Measurements from ENCODE around the gene OR13C4.
"Not testable (repeated sequence)": the region's sequence is repeated elsewhere in the genome, so short reads cannot be mapped to it uniquely, and the experiment has no call there.

The OR13C4 gene

DNA sequence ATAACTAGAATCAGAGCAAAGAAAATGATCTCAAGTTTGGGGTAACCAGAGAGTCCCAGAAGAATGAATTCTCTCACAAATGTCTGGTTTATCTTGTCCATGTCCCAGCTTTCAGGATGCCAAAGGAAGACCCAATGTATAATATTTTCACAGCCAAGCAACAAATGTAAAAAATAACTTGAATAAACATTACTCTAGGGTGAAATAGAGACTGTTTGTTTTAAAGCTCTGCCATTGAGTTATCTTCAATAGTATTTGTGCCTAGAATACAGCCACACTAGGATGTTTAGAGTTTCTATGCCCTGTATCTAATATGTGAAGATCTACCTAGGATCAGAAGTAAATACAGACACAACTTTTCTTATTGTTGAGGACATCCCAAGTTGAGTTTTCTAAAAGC is at the start of gene OR13C4:
TSS of gene OR13C4 (minus strand) at position 101 of the 400 bp plus-strand sequence. CDS start at position 101, 0 bp downstream.
- DNase-seq = no peak
- no peak within 1 kb of the TSS for H3K27ac Mint-ChIP-seq
- H3K36me3 Mint-ChIP-seq = no peaks in the 10 kb centered on the region
- H3K9me3 Mint-ChIP-seq = peaks cover 1 to 6% of the 10 kb centered on the region in 2 donors
- H3K4me3 Mint-ChIP-seq = no peak within 1 kb of the TSS
- no peaks in the 10 kb centered on the region for H3K27me3 Mint-ChIP-seq
- ATAC-seq (replicated peaks) = no peak
- H3K4me1 Mint-ChIP-seq = no peaks in the 10 kb centered on the region

DNA sequence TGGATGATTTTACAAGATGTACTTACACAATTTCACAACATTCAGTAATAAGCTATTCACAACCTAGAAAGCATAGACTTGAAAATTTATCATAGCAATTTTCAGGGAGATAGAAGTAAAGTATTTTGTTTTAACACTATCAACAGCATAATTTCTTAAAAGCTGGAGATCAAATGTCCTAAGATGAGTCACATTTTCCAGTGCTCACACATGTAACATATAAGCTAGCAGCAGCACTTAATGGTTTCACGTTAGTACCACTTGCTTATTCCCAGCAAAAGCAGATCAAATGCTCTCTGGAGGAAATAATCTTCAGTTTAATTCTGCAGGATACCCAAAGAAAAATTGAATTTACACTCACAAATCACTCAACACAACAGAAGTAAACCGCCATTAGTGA is 48.4 kb upstream of the OR13C4 start:
- no peaks in the 10 kb centered on the region for H3K36me3 Mint-ChIP-seq
- peaks cover 12 to 14% of the 10 kb centered on the region in 2 donors for H3K9me3 Mint-ChIP-seq
- ATAC-seq (replicated peaks) = no peak
- H3K27me3 Mint-ChIP-seq = no peaks in the 10 kb centered on the region
- no peaks in the 10 kb centered on the region for H3K4me1 Mint-ChIP-seq
- no peak overlapping the region for H3K4me3 Mint-ChIP-seq
- no peak overlapping the region for H3K27ac Mint-ChIP-seq
- no peak for DNase-seq

DNA sequence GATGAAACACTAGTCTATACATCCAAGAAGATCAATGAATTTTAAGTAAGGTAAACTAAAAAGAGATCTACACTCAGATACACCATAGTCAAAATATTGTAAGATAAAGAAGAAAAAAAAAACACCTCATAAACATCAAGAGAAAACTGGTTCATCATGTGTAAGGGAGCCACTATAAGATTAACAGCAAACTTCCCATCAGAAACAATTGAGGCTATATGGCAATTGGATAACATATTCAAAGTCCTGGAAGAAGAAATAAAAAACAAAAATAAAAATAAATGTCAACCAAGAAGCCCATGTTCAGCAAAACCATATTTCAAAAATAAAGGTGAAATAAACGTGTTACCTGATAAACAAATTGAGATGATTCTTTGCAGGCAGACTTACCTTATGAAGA is 45.6 kb upstream of the OR13C4 start:
- no peak overlapping the region for H3K4me3 Mint-ChIP-seq
- no peaks in the 10 kb centered on the region for H3K4me1 Mint-ChIP-seq
- H3K9me3 Mint-ChIP-seq = peaks cover 12 to 14% of the 10 kb centered on the region in 2 donors
- H3K36me3 Mint-ChIP-seq = no peaks in the 10 kb centered on the region
- DNase-seq (no peak), ATAC-seq (replicated peaks) (no peak)
- no peak overlapping the region for H3K27ac Mint-ChIP-seq
- H3K27me3 Mint-ChIP-seq = no peaks in the 10 kb centered on the region

DNA sequence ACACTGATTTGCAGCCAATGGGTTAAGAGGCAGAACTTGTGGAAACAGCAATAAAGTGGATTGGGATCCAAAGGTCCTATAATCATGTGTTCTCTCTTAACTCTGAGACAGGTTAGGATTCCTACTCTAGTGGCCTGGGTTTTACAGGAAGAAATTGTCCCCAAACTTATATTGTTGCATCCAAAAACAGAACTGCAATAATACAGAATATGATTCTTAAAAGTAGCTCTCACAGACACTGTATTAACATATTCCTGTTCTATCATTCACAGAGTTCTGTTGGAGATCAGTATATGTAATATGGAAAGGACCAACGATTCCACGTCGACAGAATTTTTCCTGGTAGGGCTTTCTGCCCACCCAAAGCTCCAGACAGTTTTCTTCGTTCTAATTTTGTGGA is 41.9 kb upstream of the OR13C4 start, which contains the start of gene OR13C8:
TSS of gene OR13C8 (plus strand) at position 301 of the 400 bp plus-strand sequence. CDS start at position 301, 0 bp downstream.
- no peak for DNase-seq

DNA sequence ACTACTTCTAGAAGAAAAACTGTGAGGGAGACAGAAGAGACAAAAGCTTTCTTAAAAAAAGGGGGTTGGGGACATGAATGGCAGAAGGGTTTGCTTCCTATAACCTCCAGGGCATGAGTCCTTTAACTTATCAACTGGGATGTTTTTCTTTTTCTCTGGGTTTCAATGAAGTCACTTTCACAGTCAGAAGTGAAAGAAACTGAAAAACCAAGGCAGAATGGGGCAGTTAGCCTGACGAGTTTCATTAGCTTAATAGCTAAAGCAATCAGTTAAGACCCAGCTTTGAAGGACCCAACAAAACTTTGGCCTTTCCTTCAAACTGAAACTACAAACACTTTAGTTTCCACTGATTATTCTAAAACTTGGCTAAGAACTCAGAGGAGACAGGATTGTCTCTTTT is 37.3 kb upstream of the OR13C4 start:
- Mint-ChIP-seq H3K27ac (no peak overlapping the region), H3K27me3 (no peaks in the 10 kb centered on the region), H3K4me1 (no peaks in the 10 kb centered on the region), H3K9me3 (peaks cover 0 to 3% of the 10 kb centered on the region in 2 donors), H3K4me3 (no peak overlapping the region), H3K36me3 (no peaks in the 10 kb centered on the region)
- ATAC-seq (replicated peaks) = no peak
- no peak for DNase-seq

More for the DNA sequence above, 41.9 kb upstream of the OR13C4 start, which contains the start of gene OR13C8:
- Mint-ChIP-seq H3K9me3 (peaks cover 8 to 11% of the 10 kb centered on the region in 2 donors), H3K4me3 (no peak within 1 kb of the TSS), H3K4me1 (no peaks in the 10 kb centered on the region), H3K27me3 (no peaks in the 10 kb centered on the region), H3K36me3 (no peaks in the 10 kb centered on the region), H3K27ac (no peak within 1 kb of the TSS)
- no peak for ATAC-seq (replicated peaks)

DNA sequence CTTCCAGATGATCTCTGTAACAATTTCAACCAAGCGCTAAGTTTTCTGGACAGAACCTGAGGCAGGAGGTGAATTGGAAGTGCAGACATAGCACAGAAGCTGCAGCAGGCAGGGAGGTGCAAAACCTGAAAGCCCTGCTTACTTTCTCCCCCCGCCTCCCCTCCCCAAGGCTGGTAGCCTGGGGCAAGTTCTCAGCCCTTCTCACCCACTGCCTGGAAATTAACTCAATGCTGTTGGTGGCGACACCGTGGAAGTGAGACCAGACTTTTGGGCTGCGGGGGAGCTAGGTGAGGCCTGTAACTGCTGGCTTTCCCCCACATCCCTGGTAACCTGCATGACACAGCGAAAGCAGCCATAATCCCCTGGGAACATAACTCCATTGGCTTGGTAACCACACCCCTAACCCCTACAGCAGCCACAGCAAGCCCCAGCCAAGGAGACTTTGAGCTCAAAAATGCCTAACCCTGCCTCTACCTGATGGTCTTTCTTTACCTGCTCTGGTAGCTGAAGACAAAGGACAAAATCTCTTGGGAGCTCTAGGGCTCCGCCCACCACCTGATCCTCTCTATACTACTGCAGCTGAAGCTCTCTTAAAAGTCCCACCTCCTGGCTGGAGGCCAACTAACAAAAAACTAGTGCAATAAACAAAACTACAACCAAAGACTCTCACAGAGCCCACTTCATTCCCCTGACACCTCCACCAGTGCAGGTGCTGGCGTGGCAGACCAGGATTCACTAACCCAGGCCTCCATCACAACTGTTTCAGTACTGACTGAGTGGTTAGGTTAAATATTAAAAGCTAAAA is 30.0 kb upstream of the OR13C4 start:
- Mint-ChIP-seq H3K27ac (no peak overlapping the region), H3K4me1 (no peaks in the 10 kb centered on the region), H3K36me3 (no peaks in the 10 kb centered on the region), H3K27me3 (no peaks in the 10 kb centered on the region), H3K4me3 (no peak overlapping the region), H3K9me3 (peaks cover 0 to 13% of the 10 kb centered on the region in 2 donors)
- ATAC-seq (replicated peaks) (no peak), DNase-seq (no peak)

DNA sequence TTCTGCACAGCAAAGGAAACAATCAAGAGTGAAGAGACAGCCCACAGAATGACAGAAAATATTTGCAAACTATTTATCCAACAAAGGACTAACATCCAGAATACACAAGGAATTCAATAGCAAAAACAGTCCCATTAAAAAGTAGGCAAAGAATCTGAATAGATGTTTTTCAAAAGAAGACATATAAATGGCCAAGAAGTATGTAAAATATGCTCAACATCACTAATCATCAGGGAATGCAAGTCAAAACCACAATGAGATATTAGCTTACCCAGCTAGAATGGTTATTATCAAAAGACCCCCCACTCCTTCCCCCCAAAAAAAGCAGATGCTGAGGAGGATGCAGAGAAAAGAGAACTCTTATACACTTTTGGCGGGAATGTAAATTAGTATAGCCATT is 28.5 kb upstream of the OR13C4 start:
- H3K27me3 Mint-ChIP-seq = no peaks in the 10 kb centered on the region
- no peak overlapping the region for H3K4me3 Mint-ChIP-seq
- no peak overlapping the region for H3K27ac Mint-ChIP-seq
- ATAC-seq (replicated peaks) (no peak), DNase-seq (no peak)
- no peaks in the 10 kb centered on the region for H3K36me3 Mint-ChIP-seq
- H3K4me1 Mint-ChIP-seq = no peaks in the 10 kb centered on the region
- H3K9me3 Mint-ChIP-seq = peaks cover 0 to 12% of the 10 kb centered on the region in 2 donors

DNA sequence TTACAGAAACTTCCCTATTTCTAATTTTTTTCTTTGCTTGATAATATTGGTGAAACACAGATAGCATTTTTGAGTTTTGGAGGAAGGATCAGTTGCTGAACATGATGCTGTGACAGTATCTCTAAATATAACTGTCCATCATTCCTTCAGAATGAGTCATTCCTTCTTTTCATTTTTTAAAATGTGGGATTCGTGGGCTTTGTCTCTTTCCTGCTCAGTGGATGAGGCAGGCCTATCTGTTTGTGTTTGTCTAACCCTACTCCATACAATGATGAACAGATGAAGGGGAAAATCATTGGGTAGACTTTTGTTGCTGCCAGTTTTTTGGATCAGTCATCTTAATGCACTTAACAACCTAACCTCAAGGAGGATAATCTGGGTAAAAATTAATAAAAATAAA is 26.3 kb upstream of the OR13C4 start:
- Mint-ChIP-seq H3K27me3 (no peaks in the 10 kb centered on the region), H3K36me3 (no peaks in the 10 kb centered on the region), H3K27ac (no peak overlapping the region), H3K9me3 (peaks cover 0 to 9% of the 10 kb centered on the region in 2 donors), H3K4me3 (no peak overlapping the region), H3K4me1 (no peaks in the 10 kb centered on the region)
- DNase-seq (no peak), ATAC-seq (replicated peaks) (no peak)

DNA sequence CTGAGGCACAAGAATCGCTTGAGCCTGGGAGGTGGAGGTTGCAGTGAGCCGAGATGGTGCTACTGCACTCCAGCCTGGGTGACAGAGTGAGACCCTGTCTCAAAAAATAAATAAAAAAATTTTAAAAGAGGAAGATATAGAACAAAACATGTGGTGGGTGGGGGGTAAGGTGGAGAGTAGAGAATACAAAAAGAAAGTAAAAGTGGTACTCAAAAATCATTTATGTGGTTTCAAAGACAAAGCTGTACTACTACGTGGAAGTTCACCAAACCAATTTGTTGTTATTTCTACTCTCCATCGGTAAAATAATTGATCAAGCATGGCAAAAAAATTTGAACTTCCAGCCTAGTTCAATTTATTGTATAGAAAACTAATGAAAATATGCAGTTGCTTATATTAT is 17.6 kb upstream of the OR13C4 start:
- peaks cover 0 to 2% of the 10 kb centered on the region in 2 donors for H3K9me3 Mint-ChIP-seq
- no peaks in the 10 kb centered on the region for H3K27me3 Mint-ChIP-seq
- H3K4me1 Mint-ChIP-seq = no peaks in the 10 kb centered on the region
- ATAC-seq (replicated peaks) = no peak
- H3K4me3 Mint-ChIP-seq = no peak overlapping the region
- H3K27ac Mint-ChIP-seq = no peak overlapping the region
- H3K36me3 Mint-ChIP-seq = no peaks in the 10 kb centered on the region
- DNase-seq = no peak

DNA sequence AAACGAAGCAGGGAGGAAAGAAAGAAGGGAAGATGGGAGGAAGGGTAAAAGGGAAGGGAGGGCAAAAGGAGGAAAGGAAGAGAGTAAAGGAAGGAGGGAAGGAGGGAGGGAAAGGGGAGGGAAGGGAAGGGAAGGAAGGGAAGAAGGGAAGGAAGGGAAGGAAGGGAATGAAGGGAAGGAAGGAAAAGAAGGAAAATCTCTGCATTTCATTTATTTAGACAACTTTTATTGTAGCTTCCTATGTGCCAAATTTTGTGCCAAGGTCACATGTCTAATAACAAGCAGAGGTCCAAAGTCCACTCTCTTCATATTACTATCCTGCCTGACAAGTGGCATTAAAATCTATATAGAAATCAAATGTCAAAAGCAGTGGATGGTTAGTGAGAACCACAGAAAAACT is 12.3 kb upstream of the OR13C4 start:
- no peaks in the 10 kb centered on the region for H3K27me3 Mint-ChIP-seq
- H3K4me1 Mint-ChIP-seq = no peaks in the 10 kb centered on the region
- H3K36me3 Mint-ChIP-seq = no peaks in the 10 kb centered on the region
- H3K4me3 Mint-ChIP-seq = no peak overlapping the region
- ATAC-seq (replicated peaks) = no peak
- no peak for DNase-seq
- no peaks in the 10 kb centered on the region for H3K9me3 Mint-ChIP-seq
- H3K27ac Mint-ChIP-seq = no peak overlapping the region

DNA sequence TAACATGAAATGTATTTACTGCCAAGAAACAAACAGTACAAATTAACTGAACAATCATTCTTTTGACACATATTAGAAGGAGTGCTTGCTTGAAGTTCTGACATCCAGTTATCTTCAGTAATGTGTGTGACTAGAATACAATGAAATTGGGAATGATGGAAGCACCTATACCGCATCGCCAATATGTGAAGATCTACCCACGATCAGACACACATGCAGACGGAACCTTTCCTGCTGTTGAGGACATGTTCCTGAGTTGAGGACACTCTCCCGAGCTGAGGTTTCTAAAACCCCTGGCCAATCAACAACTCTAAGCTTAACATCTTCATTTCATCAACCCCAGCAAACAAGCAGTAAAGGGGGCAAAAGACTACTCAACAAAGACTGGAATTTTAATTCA is 9.7 kb upstream of the OR13C4 start, which contains the start of gene OR13C3:
TSS of gene OR13C3 (minus strand) at position 101 of the 400 bp plus-strand sequence. CDS start 133 bp downstream, outside the sequence.
- ATAC-seq (replicated peaks) = no peak
- Mint-ChIP-seq H3K4me3 (no peak within 1 kb of the TSS), H3K27me3 (no peaks in the 10 kb centered on the region), H3K36me3 (no peaks in the 10 kb centered on the region), H3K4me1 (no peaks in the 10 kb centered on the region), H3K27ac (no peak within 1 kb of the TSS), H3K9me3 (peaks cover 0 to 2% of the 10 kb centered on the region in 2 donors)
- no peak for DNase-seq

DNA sequence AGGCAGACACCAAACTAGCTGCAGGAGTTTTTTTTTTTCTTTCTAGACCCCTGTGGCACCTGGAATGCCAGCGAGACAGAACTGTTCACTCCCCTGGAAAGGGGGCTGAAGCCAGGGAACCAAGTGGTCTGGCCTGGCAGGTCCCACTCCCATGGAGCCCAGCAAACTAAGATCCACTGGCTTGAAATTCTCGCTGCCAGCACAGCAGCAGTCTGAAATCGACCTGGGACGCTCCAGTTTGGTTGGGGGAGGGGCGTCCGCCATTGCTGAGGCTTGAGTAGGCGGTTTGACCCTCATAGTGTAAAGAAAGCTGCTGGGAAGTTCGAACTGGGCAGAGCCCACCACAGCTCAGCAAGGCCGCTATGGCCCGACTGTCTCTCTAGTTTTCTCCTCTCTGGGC is 6.8 kb downstream of the OR13C4 start:
- not testable (repeated sequence) for H3K36me3 Mint-ChIP-seq; H3K27ac Mint-ChIP-seq; ATAC-seq (replicated peaks); DNase-seq; H3K4me3 Mint-ChIP-seq; H3K4me1 Mint-ChIP-seq; H3K27me3 Mint-ChIP-seq; H3K9me3 Mint-ChIP-seq

DNA sequence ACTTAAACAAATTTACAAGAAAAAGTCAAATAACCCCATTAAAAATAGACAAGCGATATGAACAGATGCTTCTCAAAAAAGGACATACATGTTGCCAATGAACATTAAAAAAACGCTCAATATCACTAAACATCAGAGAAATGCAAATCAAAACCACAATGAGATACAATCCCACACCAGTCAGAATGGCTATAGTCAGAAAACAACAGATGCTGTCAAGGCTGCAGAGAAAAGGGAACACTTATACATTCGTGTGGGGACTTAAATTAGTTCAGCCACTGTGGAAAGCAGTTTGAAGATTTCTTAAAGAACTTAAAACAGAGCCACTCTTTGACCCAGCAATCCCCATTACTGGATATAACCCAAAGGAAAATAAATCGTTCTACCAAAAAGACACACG is 12.1 kb downstream of the OR13C4 start:
- ATAC-seq (replicated peaks) (no peak), DNase-seq (no peak)
- H3K27me3 Mint-ChIP-seq = no peaks in the 10 kb centered on the region
- H3K36me3 Mint-ChIP-seq = no peaks in the 10 kb centered on the region
- no peak overlapping the region for H3K4me3 Mint-ChIP-seq
- no peaks in the 10 kb centered on the region for H3K9me3 Mint-ChIP-seq
- no peak overlapping the region for H3K27ac Mint-ChIP-seq
- no peaks in the 10 kb centered on the region for H3K4me1 Mint-ChIP-seq

DNA sequence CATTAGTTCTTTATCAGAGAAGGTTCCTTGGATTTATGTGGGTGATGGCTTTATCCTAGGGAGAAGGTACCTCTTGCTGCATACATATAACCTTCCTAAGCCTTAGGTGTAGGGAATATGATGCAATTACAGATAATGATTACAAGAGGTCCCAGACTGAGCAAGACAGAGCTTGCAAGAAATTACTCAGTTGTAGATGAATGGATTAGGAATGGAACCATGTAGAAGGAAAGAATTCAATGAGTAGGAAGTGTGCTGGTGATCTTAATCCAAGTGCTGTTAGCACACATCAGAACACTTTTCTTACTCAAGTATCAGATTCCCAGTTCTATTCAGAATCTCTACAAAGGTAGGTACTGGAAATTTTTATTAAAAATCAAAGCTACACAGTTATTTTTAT is 20.4 kb downstream of the OR13C4 start:
- H3K36me3 Mint-ChIP-seq = no peaks in the 10 kb centered on the region
- DNase-seq = no peak
- H3K4me1 Mint-ChIP-seq = no peaks in the 10 kb centered on the region
- no peaks in the 10 kb centered on the region for H3K9me3 Mint-ChIP-seq
- H3K4me3 Mint-ChIP-seq = no peak overlapping the region
- ATAC-seq (replicated peaks) = no peak
- H3K27ac Mint-ChIP-seq = no peak overlapping the region
- H3K27me3 Mint-ChIP-seq = no peaks in the 10 kb centered on the region

DNA sequence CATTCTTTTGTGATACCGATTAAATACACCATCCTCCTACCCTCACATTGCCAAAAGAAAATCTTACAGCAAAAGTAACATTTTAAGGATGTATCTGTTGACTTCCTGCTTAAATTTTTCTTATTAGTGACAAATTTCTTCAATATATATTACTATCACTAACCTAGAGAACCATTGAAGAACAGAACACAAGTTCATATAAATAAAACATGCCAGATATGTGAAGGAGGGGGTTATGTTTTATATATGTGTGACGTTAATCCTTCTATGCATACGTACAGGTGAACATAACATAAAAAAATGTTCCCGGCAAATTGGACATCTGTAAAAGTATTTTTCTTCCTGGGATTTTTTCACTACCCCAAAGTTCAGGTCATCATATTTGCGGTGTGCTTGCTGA is 23.0 kb downstream of the OR13C4 start, which contains the start of gene OR13F1:
TSS of gene OR13F1 (plus strand) at position 301 of the 400 bp plus-strand sequence. CDS start at position 301, 0 bp downstream.
- H3K4me1 Mint-ChIP-seq = no peaks in the 10 kb centered on the region
- ATAC-seq (replicated peaks) (no peak), DNase-seq (no peak)
- H3K27me3 Mint-ChIP-seq = no peaks in the 10 kb centered on the region
- no peaks in the 10 kb centered on the region for H3K36me3 Mint-ChIP-seq
- no peak within 1 kb of the TSS for H3K27ac Mint-ChIP-seq
- no peak within 1 kb of the TSS for H3K4me3 Mint-ChIP-seq
- no peaks in the 10 kb centered on the region for H3K9me3 Mint-ChIP-seq
